SK-N-SH (cell line): ENCODE measurements around the gene PHF20. TPM values are rescaled to one million over a fixed set of nuclear protein-coding genes. Genes with fewer than 3 reads are reported as not detected.

Source experiments
- CTCF ChIA-PET: fragments of 300-600, 350-600 bp; formaldehyde crosslinking; extraction: SDS; loops from one replicate; lab custom pipeline; 2021; lab: Yijun Ruan, JAX
- POLR2A ChIA-PET: fragments of 350-600 bp; sonication (Branson Sonifier 250); formaldehyde crosslinking; extraction: SDS; loops from one replicate; lab custom pipeline; 2020; ENCODE audit warnings: antibody characterized with exemption, inconsistent platforms; lab: Yijun Ruan, JAX
- DNase-seq: peaks from one replicate; pipeline ENCODE4 v3.0.0; 2012
- H2AFZ ChIP-seq: fragments of 200-600 bp; sonication (generic); 2 replicates; pipeline ENCODE4 v1.8.1; 2016; ENCODE audit warnings: antibody characterized with exemption, mild to moderate bottlenecking, low read depth
- H3F3A ChIP-seq: fragments of 200-600 bp; sonication (generic); replicated peaks from 2 replicates; pipeline ENCODE3; 2016; ENCODE audit warnings: antibody characterized with exemption, mild to moderate bottlenecking; ENCODE audit not compliant: insufficient read depth
- H3K27ac ChIP-seq, 2 experiments: fragments of 200-500 bp in 1 of 2; fragments of 200-600 bp in 1 of 2; sonication (Bioruptor generic) in 1 of 2; sonication (generic), shearing (Covaris generic) in 1 of 2; 2 replicates each; pipeline versions ENCODE4 v1.5.1 to v1.6.1; 2014 to 2016; ENCODE audit warnings: low read depth in 2 of 2, inconsistent platforms in 1 of 2, low read length in 1 of 2, mild to moderate bottlenecking in 1 of 2, mixed read lengths in 1 of 2
- H3K27me3 ChIP-seq: fragments of 200-600 bp; sonication (generic), shearing (Covaris generic); 2 replicates; pipeline ENCODE4 v1.6.1; 2016; ENCODE audit warnings: mixed run types; ENCODE audit not compliant: insufficient read depth
- H3K36me3 ChIP-seq, 2 experiments: fragments of 200-500 bp in 1 of 2; fragments of 200-600 bp in 1 of 2; sonication (Bioruptor generic) in 1 of 2; sonication (generic) in 1 of 2; replicated peaks in 1 of 2; 2 replicates each; pipeline versions ENCODE3 to v1.5.1; 2014 to 2016; ENCODE audit warnings: low read length in 1 of 2, mild to moderate bottlenecking in 1 of 2; ENCODE audit not compliant: insufficient read depth in 2 of 2, control insufficient read depth in 1 of 2
- H3K4me1 ChIP-seq, 2 experiments: fragments of 200-500 bp in 1 of 2; fragments of 200-600 bp in 1 of 2; sonication (Bioruptor generic) in 1 of 2; sonication (generic), shearing (Covaris generic) in 1 of 2; 2 replicates each; pipeline versions ENCODE4 v1.5.1 to v1.6.1; 2014 to 2016; ENCODE audit warnings: low read depth in 1 of 2, low read length in 1 of 2, mixed run types in 1 of 2; ENCODE audit not compliant: insufficient read depth in 2 of 2, control insufficient read depth in 1 of 2
- H3K4me2 ChIP-seq: fragments of 200-600 bp; sonication (generic), shearing (Covaris generic); 2 replicates; pipeline ENCODE4 v1.6.1; 2017; ENCODE audit warnings: mixed run types
- H3K4me3 ChIP-seq, 2 experiments: fragments of 200-500 bp in 1 of 2; fragments of 200-600 bp in 1 of 2; sonication (Bioruptor generic) in 1 of 2; sonication (generic), shearing (Covaris generic) in 1 of 2; 2 replicates each; pipeline versions ENCODE4 v1.5.1 to v1.8.1; 2014 to 2016; ENCODE audit warnings: low read depth in 2 of 2, inconsistent platforms in 1 of 2, low read length in 1 of 2, mild to moderate bottlenecking in 1 of 2, mixed read lengths in 1 of 2, moderate library complexity in 1 of 2
- H3K79me2 ChIP-seq: fragments of 200-600 bp; sonication (generic); 2 replicates; pipeline ENCODE4 v1.8.1; 2017; ENCODE audit warnings: mild to moderate bottlenecking; ENCODE audit not compliant: insufficient read depth
- H3K9ac ChIP-seq: fragments of 200-600 bp; sonication (generic); 2 replicates; pipeline ENCODE4 v1.6.1; 2017; ENCODE audit warnings: mixed run types
- H3K9me2 ChIP-seq: fragments of 200-600 bp; sonication (generic); 2 replicates; pipeline ENCODE4 v1.6.1; 2017; ENCODE audit warnings: mixed run types
- H3K9me3 ChIP-seq: fragments of 200-600 bp; sonication (generic); 2 replicates; pipeline ENCODE4 v1.6.1; 2017; ENCODE audit warnings: mixed run types, mild to moderate bottlenecking, moderate library complexity
- H4K20me1 ChIP-seq: fragments of 200-600 bp; sonication (generic); 2 replicates; pipeline ENCODE4 v1.6.1; 2017; ENCODE audit warnings: mild to moderate bottlenecking, mixed run types; ENCODE audit not compliant: insufficient read depth
- CHD2 ChIP-seq: fragments of 150-350 bp; IDR thresholded peaks from 2 replicates; pipeline ENCODE4 v1.6.1; 2018; ENCODE audit warnings: low read length; ENCODE audit not compliant: partially characterized antibody
- ELF1 ChIP-seq: IDR thresholded peaks from 2 replicates; pipeline ENCODE4 v1.4.0; 2012
- EP300 ChIP-seq, 2 experiments: IDR thresholded peaks; 2 replicates each; pipeline versions ENCODE4 v1.4.0 to v1.6.1; 2012; ENCODE audit warnings: borderline replicate concordance in 1 of 2, low read depth in 1 of 2, low read length in 1 of 2
- FOSL2 ChIP-seq: IDR thresholded peaks from 2 replicates; pipeline ENCODE4 v1.4.0; 2012; ENCODE audit warnings: low read depth, mild to moderate bottlenecking, moderate library complexity, borderline replicate concordance
- JUND ChIP-seq: IDR thresholded peaks from 2 replicates; pipeline ENCODE4 v1.4.0; 2012
- MEF2A ChIP-seq: IDR thresholded peaks from 2 replicates; pipeline ENCODE4 v1.4.0; 2012; ENCODE audit warnings: low read depth, borderline replicate concordance
- MXI1 ChIP-seq: IDR thresholded peaks from 2 replicates; pipeline ENCODE4 v1.6.1; 2012; ENCODE audit warnings: mild to moderate bottlenecking, low read depth, low read length, improper control_type of control experiment
- POLR2AphosphoS5 ChIP-seq: IDR thresholded peaks from 2 replicates; pipeline ENCODE4 v1.6.1; 2012; ENCODE audit warnings: low read depth, low read length
- RAD21 ChIP-seq: IDR thresholded peaks from 2 replicates; pipeline ENCODE4 v1.6.1; 2012; ENCODE audit warnings: mild to moderate bottlenecking, low read length
- SIN3A ChIP-seq: IDR thresholded peaks from 2 replicates; pipeline ENCODE4 v1.6.1; 2012; ENCODE audit warnings: low read depth, mild to moderate bottlenecking, low read length, moderate library complexity, borderline replicate concordance
- SMC3 ChIP-seq: IDR thresholded peaks from 2 replicates; pipeline ENCODE4 v1.6.1; 2012; ENCODE audit warnings: low read depth, low read length, improper control_type of control experiment
- TAF1 ChIP-seq: IDR thresholded peaks from 2 replicates; pipeline ENCODE4 v1.6.1; 2012; ENCODE audit warnings: low read depth, mild to moderate bottlenecking, low read length, moderate library complexity, borderline replicate concordance
- YY1 ChIP-seq: IDR thresholded peaks from 2 replicates; pipeline ENCODE4 v1.4.0; 2012; ENCODE audit warnings: low read depth, mild to moderate bottlenecking
- WGBS: methylation state at CpG from one replicate; pipeline ENCODE4 v1.1.6; 2017; ENCODE audit warnings: low lambda C conversion rate; 5-methylcytosine and 5-hydroxymethylcytosine counted together
- polyA plus RNA-seq, 3 experiments: library from polyadenylated mRNA; depleted of rRNA; stranded (reverse); fragments of >200 nt; gene quantifications; 2 replicates each; pipeline ENCODE4 v1.2.3, GENCODE V29; 2012
- TF ChIP-seq, protein P1 (sequence below): fragments of 150-350 bp; IDR thresholded peaks from 2 replicates; pipeline ENCODE4 v1.6.1; 2017; ENCODE audit warnings: antibody characterized with exemption, low read length, low read depth, borderline replicate concordance
- TF ChIP-seq, protein P2 (sequence below): IDR thresholded peaks from 2 replicates; pipeline ENCODE4 v1.4.0; 2012; ENCODE audit warnings: low read depth, borderline replicate concordance
- TF ChIP-seq, protein P3 (sequence below): IDR thresholded peaks from 2 replicates; pipeline ENCODE4; 2012
- TF ChIP-seq, protein P4 (sequence below): IDR thresholded peaks from 2 replicates; pipeline ENCODE4 v1.6.1; 2012; ENCODE audit warnings: mild to moderate bottlenecking, low read depth, low read length, moderate library complexity
- TF ChIP-seq, protein P5 (sequence below): fragments of 200-600 bp; sonication (generic); IDR thresholded peaks from 2 replicates; pipeline ENCODE4 v1.6.1; 2017; ENCODE audit warnings: antibody characterized with exemption, mild to moderate bottlenecking, moderate library complexity

Gene PHF20
- polyA plus RNA-seq, 1 of the 3 experiments (the other 2 are of a cell fraction): 23.8 TPM

DNA sequence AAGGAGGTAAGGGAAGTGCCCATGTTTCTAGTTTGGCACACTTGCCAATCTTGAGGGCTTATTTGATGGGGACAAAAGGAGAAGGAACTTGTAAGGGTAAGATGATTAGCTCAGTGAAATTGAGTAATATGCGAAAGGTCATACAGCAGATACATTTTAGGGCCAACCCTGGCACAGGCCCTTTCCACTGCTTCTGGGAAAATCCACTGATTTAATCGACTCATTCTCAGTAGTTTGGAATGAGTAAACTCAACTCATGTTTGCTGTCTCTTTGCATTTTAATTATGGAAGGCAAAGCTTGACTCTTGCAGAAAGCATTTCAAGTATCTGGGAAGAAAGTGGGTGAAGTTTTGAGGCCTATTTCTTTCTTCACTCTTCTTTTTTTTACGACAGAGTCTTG, 20.0 kb downstream of the PHF20 start (continued):
- TF ChIP-seq, protein P1, sequence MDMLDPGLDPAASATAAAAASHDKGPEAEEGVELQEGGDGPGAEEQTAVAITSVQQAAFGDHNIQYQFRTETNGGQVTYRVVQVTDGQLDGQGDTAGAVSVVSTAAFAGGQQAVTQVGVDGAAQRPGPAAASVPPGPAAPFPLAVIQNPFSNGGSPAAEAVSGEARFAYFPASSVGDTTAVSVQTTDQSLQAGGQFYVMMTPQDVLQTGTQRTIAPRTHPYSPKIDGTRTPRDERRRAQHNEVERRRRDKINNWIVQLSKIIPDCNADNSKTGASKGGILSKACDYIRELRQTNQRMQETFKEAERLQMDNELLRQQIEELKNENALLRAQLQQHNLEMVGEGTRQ: no peak
- TF ChIP-seq MXI1 (no peak), POLR2AphosphoS5 (peak; percentile 62; the same call in 1 of the 2 replicates), TAF1 (no peak), SMC3 (no peak), JUND (peak; percentile 69), CHD2 (no peak), SIN3A (0 out of 2 replicates have a peak, but pooled peaks have one; percentile 19), FOSL2 (peak; percentile 65; the same call in 1 of the 2 replicates), MEF2A (no peak), RAD21 (no peak), ELF1 (no peak), YY1 (no peak)
- TF ChIP-seq, protein P2, sequence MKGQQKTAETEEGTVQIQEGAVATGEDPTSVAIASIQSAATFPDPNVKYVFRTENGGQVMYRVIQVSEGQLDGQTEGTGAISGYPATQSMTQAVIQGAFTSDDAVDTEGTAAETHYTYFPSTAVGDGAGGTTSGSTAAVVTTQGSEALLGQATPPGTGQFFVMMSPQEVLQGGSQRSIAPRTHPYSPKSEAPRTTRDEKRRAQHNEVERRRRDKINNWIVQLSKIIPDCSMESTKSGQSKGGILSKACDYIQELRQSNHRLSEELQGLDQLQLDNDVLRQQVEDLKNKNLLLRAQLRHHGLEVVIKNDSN: no peak
- TF ChIP-seq, protein P3, sequence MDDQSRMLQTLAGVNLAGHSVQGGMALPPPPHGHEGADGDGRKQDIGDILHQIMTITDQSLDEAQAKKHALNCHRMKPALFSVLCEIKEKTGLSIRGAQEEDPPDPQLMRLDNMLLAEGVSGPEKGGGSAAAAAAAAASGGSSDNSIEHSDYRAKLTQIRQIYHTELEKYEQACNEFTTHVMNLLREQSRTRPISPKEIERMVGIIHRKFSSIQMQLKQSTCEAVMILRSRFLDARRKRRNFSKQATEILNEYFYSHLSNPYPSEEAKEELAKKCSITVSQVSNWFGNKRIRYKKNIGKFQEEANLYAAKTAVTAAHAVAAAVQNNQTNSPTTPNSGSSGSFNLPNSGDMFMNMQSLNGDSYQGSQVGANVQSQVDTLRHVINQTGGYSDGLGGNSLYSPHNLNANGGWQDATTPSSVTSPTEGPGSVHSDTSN: peak; percentile 74
- TF ChIP-seq, protein P4, sequence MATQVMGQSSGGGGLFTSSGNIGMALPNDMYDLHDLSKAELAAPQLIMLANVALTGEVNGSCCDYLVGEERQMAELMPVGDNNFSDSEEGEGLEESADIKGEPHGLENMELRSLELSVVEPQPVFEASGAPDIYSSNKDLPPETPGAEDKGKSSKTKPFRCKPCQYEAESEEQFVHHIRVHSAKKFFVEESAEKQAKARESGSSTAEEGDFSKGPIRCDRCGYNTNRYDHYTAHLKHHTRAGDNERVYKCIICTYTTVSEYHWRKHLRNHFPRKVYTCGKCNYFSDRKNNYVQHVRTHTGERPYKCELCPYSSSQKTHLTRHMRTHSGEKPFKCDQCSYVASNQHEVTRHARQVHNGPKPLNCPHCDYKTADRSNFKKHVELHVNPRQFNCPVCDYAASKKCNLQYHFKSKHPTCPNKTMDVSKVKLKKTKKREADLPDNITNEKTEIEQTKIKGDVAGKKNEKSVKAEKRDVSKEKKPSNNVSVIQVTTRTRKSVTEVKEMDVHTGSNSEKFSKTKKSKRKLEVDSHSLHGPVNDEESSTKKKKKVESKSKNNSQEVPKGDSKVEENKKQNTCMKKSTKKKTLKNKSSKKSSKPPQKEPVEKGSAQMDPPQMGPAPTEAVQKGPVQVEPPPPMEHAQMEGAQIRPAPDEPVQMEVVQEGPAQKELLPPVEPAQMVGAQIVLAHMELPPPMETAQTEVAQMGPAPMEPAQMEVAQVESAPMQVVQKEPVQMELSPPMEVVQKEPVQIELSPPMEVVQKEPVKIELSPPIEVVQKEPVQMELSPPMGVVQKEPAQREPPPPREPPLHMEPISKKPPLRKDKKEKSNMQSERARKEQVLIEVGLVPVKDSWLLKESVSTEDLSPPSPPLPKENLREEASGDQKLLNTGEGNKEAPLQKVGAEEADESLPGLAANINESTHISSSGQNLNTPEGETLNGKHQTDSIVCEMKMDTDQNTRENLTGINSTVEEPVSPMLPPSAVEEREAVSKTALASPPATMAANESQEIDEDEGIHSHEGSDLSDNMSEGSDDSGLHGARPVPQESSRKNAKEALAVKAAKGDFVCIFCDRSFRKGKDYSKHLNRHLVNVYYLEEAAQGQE: no peak

DNA sequence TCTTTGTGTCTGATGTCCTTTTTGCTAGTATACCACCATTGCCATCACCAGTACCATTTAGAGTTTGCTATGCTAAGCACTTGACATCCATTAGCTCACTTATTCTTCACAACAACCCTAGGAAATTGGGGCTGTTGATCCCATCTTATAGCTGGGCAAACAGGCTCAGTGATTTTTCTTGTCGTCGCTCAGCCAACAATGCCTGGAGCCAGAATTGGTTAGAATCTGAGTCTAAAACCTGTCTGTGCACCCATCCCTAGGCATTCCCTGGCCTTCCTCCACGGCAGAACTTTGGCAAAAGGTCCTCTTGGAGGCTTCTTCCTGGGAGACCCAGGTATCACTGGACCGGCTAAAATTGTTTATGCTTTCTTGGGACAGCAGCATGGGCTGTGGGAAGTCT, 20.9 kb downstream of the PHF20 start:
- H3K9me3 ChIP-seq: no peaks in the 10 kb centered on the region
- no peak overlapping the region for H2AFZ ChIP-seq
- WGBS: 100% methylated on average over 2 of the region's 4 CpGs
- ChIA-PET CTCF (no interaction called here), POLR2A (no interaction called here)
- H3K27ac ChIP-seq: peak overlapping the region in 1 of 2 experiments; percentile 94; a peak in 2 of 4 replicates
- H3K4me1 ChIP-seq: peaks cover 0 to 2% of the 10 kb centered on the region in 2 experiments; a peak in 1 of 4 replicates
- no peaks in the 10 kb centered on the region for H3K9me2 ChIP-seq
- peaks cover 83% of the 10 kb centered on the region for H3K79me2 ChIP-seq
- no peak for DNase-seq
- peaks cover 18% of the 10 kb centered on the region for H3F3A ChIP-seq
- H3K9ac ChIP-seq: no peak overlapping the region
- H3K36me3 ChIP-seq: no peaks in the 10 kb centered on the region
- no peaks in the 10 kb centered on the region for H3K27me3 ChIP-seq
- H4K20me1 ChIP-seq: no peaks in the 10 kb centered on the region
- H3K4me3 ChIP-seq: no peak overlapping the region
- no peak overlapping the region for H3K4me2 ChIP-seq
- TF ChIP-seq, protein P1: no peak
- TF ChIP-seq, protein P5, sequence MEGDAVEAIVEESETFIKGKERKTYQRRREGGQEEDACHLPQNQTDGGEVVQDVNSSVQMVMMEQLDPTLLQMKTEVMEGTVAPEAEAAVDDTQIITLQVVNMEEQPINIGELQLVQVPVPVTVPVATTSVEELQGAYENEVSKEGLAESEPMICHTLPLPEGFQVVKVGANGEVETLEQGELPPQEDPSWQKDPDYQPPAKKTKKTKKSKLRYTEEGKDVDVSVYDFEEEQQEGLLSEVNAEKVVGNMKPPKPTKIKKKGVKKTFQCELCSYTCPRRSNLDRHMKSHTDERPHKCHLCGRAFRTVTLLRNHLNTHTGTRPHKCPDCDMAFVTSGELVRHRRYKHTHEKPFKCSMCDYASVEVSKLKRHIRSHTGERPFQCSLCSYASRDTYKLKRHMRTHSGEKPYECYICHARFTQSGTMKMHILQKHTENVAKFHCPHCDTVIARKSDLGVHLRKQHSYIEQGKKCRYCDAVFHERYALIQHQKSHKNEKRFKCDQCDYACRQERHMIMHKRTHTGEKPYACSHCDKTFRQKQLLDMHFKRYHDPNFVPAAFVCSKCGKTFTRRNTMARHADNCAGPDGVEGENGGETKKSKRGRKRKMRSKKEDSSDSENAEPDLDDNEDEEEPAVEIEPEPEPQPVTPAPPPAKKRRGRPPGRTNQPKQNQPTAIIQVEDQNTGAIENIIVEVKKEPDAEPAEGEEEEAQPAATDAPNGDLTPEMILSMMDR: no peak
- TF ChIP-seq, protein P4: no peak
- TF ChIP-seq EP300 (IDR thresholded peaks at IDR 0.05; ENCODE audit: borderline replicate concordance in 1 of 2, low read depth in 1 of 2, low read length in 1 of 2) (no peak), ELF1 (no peak), SMC3 (no peak), CHD2 (no peak)
